Activated T-cell treated with anti-CD3 and anti-CD28 coated beads for 4 hours (primary cell): Measurements from ENCODE around the gene SPTLC1.
"Not testable (repeated sequence)": the region's sequence is repeated elsewhere in the genome, so short reads cannot be mapped to it uniquely, and the experiment has no call there.

Source experiments
- DNase-seq: peaks from one replicate; pipeline ENCODE4 v3.0.0-alpha.2; 2020

The SPTLC1 gene

DNA sequence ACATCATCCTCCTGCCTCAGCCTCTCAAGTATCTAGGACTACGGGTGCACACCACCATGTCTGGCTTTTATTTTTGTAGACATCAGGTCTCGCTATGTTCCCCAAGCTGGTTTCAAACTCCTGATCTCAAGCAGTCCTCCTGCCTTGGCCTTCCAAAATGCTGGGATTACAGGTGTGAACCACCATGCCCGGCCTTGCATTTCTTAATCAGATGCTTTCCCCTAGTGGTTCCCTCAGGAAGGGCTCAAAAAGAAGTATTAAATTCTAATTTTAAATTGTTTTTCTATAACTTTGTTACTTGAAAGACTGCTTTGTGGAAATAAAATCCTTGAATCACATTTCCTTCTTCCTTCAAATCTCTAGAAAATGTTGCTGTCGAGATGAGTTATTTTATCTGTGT is 85.7 kb downstream of the SPTLC1 start:
- no peak for DNase-seq

GRCh38 chr9:92026206-92027002 is 88.8 kb downstream of the SPTLC1 start:
- DNase-seq: no peak

DNA sequence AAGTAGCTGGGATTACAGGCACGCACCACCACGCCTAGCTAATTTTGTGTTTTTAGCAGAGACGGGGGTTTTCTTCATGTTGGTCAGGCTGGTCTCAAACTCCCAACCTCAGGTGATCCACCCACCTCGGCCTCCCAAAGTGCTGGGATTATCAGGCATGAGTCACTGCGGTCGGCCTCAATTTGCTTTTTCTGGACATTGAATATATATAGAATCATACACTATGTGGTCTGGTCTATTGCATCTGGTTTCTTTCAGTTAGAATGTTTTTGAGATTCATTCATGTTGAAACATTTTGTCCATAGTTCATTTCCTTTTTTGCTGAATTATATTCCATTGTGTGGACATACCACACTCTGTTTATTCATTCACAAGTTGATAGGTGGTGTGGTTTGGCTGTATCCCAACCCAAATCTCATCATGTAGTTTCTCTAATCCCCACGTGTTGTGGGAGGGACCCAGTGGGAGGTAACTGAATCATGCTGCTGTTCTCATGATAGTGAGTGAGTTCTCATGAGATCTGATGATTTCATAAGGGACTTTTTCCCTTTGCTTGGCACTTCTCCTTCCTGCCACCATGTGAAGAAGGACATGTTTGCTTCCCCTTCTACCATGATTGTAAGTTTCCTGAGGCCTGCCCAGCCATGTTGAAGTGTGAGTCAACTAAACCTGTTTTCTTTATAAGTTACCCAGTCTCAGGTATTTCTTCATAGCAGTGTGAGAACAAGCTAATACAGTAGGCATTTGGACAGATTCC is 93.2 kb downstream of the SPTLC1 start:
- DNase-seq: not testable (repeated sequence)

DNA sequence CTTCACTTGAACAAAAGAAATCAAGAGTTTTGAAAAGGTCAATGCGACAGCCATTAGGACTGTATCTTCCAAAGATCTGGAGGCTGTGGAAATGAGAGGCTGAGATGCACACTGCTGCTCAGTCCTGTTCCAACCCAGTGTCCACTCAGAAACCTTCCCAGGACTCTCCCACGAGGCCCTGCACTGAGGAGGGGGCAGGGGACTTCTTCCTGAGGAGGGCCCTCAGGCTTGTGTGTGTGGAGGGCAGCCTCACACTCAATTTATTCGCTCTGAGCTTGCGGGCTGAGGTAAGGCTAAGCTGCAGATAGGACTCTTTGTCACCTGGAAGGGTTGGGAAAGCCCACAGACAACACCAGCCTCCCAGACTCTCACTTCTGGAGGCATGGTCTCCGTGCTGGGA is 95.6 kb downstream of the SPTLC1 start:
- no peak for DNase-seq

DNA sequence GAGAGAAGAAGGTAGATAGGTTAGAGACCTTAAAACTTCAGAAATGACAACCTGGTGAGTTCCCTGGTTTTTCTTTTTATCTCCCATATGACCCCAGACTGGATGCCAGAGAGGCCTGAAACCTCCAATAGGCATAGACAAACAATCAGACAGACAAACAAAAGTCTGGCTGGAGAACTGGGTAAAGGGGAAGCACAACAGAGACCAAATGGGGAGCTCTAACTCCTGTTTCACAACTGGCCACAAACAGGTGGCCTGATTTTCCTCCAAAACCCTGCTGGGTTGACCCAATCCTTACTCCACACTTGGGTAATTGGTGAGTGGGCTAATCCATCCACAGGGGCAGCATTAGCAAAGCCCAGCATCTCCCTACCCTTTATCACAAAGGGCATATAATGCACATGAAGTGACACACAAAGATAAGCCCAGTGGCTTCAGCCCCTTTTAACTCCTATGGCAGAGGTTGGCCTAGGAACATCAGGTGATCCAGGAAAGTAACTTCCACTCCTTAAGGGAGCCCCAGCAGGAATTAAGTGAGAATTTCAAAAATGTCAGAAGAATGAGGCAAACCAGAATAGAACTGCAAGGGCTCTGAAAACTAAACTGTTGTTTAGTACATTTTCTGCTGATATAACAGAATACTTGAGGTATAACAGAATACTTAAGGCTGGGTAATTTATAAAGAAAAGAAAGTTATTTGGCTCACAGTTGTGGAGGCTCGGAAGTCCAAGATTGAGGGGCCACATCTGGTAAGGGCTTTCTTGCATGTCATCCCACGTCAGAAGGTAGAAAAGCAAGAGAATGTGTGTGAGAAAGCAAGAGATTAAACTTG is 104.3 kb downstream of the SPTLC1 start:
- no peak for DNase-seq

- DNase-seq: not testable (repeated sequence)
These were observed 105.0 kb downstream of the SPTLC1 start for GRCh38 chr9:92010253-92010652.

DNA sequence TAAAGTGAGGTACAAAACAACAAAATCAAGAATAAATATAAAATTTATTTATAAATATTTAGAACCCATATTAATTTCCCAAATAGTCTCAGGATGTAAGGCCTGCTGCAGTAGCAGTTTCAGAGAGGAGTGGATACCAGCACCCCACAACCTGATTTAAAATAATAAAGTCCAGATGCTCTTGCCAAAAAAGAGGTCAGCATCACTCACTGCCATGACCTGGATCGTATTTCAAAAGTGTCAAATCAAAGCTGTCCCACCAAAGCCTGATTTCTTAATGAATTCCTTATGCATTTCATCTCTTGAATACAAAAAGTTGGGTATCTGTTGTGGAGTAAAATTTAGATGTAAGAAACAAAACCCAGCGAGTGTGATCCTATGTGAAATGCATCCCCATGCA is 107.2 kb downstream of the SPTLC1 start:
- no peak for DNase-seq

DNA sequence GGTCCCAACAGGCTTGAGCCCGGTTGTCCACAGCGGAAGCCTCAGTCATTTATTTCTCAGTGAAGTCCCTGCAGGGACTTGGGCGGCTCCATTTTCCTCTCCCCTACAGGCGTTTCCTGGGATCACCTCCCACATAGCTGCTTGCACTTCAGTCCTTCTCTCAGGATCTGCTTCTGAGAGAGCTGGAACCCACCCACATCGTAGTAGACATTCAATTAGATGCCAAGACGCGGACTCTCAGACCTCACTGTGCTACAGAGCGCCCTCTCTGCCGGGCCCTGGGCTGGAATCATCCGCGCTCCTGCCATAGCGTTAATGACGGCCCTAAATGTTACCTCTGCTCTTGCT is 111.2 kb downstream of the SPTLC1 start:
- DNase-seq: no peak

- DNase-seq: no peak
These were observed 111.7 kb downstream of the SPTLC1 start for GRCh38 chr9:92003308-92004044.

- not testable (repeated sequence) for DNase-seq
These were observed 113.3 kb downstream of the SPTLC1 start for GRCh38 chr9:92001948-92002347.

GRCh38 chr9:92001244-92001643 is 114.0 kb downstream of the SPTLC1 start:
- no peak for DNase-seq

GRCh38 chr9:91995000-91995655 is 120.1 kb downstream of the SPTLC1 start:
- DNase-seq: no peak

- DNase-seq: no peak
These were observed 120.8 kb downstream of the SPTLC1 start for GRCh38 chr9:91994422-91994821.

- DNase-seq: no peak
These were observed 122.7 kb downstream of the SPTLC1 start for GRCh38 chr9:91992461-91993041.

- no peak for DNase-seq
These were observed 123.4 kb downstream of the SPTLC1 start for GRCh38 chr9:91991721-91992341.

DNA sequence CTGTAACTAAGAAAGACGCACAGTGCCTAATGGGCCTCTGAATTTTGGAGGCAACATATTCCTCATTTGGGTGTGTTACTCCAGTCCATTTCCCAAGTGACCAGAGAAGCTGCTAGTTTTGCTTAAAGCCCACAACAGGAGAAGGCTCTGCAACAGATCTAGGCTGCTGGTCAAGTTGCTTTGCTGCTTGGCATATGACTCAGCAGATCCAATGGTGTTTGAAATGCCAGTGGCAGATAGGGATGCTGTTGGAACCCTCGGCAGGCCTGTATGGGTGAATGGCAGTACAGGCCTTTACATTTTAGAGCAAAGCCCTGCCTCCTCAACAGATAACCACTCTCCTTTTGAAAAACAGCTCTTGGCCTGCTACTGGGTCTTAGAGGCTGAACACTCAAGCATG is 129.0 kb downstream of the SPTLC1 start:
- DNase-seq: no peak

GRCh38 chr9:91985692-91986091 is 129.5 kb downstream of the SPTLC1 start:
- DNase-seq: no peak
